Right ventricle myocardium superior (tissue), 1 donor: Measurements from ENCODE around the gene BBX. TPM values are rescaled to one million over a fixed set of nuclear protein-coding genes. Genes with fewer than 3 reads are reported as not detected.
"Not testable (repeated sequence)": the region's sequence is repeated elsewhere in the genome, so short reads cannot be mapped to it uniquely, and the experiment has no call there.

Source experiments
- ATAC-seq: fragments of 200-7000 bp; cut with Tn5 transposase; one replicate; pipeline ENCODE4 v1.9.1; 2020; ENCODE audit warnings: mild to moderate bottlenecking; ENCODE audit not compliant: poor library complexity
- DNase-seq: peaks from one replicate; pipeline ENCODE4 v3.0.0-alpha.2; 2020
- intact Hi-C: fragments of 100-400 bp; cut with DNase I; formaldehyde crosslinking; loops from one replicate; pipeline ENCODE4 v1.11.2; 2022
- total RNA-seq: library from RNA; stranded (reverse); fragmentation: NEBNext Ultra II Directional; extraction: Animal tissue kit (Norgen Biotek cat#: 25700); gene quantifications from one replicate; pipeline ENCODE4 v1.2.1, GENCODE V29; 2021
- donor health status: DM: no; HTN: yes; CAD: no; lungs with severe emphysema.

The BBX gene
- total RNA-seq, 1 donor from 2014 or later: 31.7 TPM

DNA sequence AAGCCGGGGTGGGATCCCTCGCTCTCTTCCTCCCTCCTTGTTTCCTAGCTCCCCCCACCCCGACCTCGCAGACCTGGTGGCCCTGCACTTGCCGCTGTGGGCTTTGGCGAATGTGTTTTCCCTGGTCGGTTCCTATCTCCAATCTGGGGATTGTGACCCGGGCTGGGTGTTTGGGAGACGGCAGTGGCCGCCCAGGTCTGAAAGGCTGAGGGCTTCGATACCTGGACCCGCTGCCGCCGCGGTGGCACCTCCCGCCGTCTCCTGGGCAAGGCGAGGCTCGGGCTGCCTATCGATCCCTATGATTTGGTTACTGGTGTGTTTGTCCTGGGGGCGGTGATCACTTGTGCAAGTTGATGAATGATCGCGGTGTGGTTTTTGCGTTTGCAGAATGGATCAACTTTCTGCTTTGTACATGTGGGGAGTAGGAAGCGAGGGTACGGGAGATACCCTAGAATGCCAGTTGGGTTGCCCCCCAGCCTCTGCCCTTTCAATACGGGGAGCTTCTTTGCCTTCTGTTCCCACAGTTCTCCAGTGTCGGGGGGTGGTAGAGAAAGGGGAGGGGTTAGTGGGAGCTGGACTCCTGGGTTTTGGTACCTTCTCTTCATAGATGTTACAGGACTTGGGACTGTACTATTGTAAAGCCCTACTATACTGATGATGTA, 3.0 kb downstream of the BBX start:
- DNase-seq (peak; percentile 43), ATAC-seq (no peak)
- intact Hi-C loops: no loop called here

- no peak for DNase-seq
- intact Hi-C loops: loop anchor here (10.0 kb wide), 1 partner anchor 297 kb away; no protein-coding TSS in a partner anchor
- ATAC-seq: no peak
Observed at GRCh38 chr3:107531917-107532469, 9.2 kb downstream of the BBX start.

GRCh38 chr3:107540857-107541256, 18.1 kb downstream of the BBX start:
- intact Hi-C loops: no loop called here
- DNase-seq: no peak
- ATAC-seq: no peak

DNA sequence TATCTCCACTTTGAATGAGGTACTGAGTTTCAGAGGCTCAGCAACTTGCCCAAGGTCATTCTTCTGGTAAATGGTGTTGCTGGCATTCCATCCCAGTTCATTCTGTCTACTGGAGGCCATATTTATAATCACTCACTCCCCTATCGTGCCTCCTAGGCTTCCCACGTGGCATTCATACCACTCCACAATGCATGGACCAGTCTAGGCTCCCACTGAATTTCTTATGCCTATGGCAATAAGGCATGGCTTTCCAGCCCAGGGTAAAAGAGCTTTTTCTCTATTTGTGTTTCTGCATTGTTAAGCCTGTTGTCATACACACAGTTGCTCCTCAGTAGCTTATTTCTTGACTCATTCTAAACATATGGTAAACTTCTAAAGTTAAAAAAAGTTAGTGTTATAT, 19.9 kb downstream of the BBX start:
- DNase-seq (no peak), ATAC-seq (no peak)
- intact Hi-C loops: no loop called here

DNA sequence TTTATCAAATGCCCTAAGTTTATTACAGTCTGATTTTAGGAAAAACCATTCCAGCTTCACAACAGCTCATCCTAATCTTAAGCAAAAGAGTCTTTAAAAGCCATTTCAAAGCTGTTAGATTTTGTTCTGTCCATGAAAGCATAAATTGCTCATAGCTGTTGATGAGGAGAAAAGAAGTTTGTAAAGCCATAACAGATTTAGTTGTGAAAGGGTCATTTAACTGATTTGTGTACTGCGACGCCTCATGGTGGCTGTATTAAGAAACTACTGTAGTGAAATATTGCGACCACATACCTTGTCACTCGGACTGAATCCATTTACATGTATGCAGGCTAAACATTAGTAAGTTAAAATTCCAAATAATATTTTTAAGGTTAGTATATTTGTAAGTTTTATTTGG, 20.9 kb downstream of the BBX start:
- no peak for ATAC-seq
- no peak for DNase-seq
- intact Hi-C loops: no loop called here

DNA sequence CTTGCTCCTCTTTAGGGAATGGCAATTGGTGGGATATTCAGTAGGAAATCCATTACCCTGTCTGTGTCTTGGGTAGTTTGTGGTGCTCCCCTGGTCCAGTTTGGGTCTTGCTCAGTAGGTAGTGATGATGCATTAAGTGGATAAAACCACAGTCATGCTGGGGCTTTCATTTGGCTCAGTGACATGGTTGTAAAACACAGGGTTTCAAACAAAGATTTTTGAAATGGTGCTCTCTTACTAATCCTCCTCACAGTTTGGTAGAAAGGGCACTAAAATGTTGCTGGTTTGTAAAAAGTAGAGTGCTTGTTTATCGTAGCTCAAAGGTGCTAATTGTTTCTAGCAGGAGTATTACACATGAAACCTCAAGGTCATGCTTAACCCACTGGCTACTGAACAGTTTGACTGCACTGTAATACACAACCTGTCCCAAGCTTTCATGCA, 22.9 kb downstream of the BBX start:
- DNase-seq (no peak), ATAC-seq (peak; percentile 45)
- intact Hi-C loops: no loop called here

- intact Hi-C loops: no loop called here
- ATAC-seq (no peak), DNase-seq (no peak)
Observed at GRCh38 chr3:107548601-107549000, 25.8 kb downstream of the BBX start.

GRCh38 chr3:107555359-107555758, 32.6 kb downstream of the BBX start:
- ATAC-seq (no peak), DNase-seq (no peak)
- intact Hi-C loops: no loop called here

- DNase-seq (no peak), ATAC-seq (no peak)
- intact Hi-C loops: no loop called here
Observed at GRCh38 chr3:107557743-107558142, 35.0 kb downstream of the BBX start.

- intact Hi-C loops: no loop called here
- ATAC-seq (no peak), DNase-seq (no peak)
Observed at GRCh38 chr3:107560166-107560565, 37.4 kb downstream of the BBX start.

DNA sequence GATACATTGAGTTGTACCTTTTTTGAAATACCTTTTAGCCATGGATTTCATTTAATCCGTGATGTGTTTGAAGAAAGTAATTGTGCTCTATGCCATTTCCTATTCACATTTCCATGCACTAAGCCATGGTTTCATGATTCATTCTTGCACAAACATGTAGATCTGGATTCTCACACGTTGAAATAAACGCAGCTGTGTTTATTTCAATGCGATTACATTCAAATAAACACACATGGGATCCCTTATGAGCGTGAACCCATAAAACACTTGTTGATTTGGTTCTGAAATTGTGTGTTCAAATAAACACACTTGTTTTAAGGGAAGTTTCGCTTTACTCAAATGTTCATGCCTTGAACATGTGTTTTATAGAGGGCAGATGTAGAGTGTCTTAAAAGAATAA, 39.2 kb downstream of the BBX start:
- DNase-seq (no peak), ATAC-seq (no peak)
- intact Hi-C loops: no loop called here

DNA sequence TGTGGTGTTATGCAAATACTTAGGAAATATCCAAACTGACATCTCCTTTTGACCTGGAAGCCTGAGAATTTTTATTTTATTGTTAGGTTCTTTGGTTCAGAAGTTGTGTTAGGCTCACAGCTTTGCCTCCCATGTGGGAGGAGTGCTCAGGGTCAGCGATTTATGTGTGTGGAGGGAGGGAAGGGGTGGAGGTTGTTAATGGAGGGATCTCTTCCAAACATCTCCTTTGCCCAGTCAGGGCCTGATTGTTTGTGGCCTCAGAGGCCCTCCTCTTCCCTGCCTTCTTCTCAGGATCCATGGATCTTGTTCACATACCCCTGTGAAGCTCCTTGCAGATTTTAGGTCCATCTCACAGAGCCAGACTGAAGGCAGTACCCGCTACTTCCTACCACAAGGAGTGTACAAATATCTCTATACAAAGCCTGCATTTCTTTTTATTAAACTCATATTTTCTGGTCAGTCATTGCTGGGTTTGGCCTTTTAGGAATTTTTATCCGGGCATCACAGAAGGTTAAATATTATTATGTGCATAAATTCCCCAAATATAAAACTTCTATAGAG, 40.3 kb downstream of the BBX start:
- no peak for DNase-seq
- intact Hi-C loops: no loop called here

DNA sequence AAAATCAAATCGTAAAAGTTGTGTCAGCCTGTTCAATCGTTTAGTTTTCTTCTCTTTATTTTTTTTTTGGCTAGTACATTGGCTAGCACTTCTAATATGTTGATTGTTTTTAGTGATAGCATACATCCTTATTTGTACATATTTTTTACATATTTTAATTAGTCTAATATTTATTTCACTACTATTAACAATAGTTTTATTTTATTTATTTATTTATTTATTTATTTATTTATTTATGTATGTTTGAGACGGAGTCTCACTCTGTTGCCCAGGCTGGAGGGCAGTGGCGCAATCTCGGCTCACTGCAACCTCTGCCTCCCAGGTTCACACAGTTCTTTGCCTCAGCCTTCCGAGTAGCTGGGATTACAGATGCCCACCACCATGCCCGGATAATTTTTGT, 42.5 kb downstream of the BBX start:
- DNase-seq, ATAC-seq, intact Hi-C loops: not testable (repeated sequence)

More for the DNA sequence above, 40.3 kb downstream of the BBX start:
- ATAC-seq: no peak

DNA sequence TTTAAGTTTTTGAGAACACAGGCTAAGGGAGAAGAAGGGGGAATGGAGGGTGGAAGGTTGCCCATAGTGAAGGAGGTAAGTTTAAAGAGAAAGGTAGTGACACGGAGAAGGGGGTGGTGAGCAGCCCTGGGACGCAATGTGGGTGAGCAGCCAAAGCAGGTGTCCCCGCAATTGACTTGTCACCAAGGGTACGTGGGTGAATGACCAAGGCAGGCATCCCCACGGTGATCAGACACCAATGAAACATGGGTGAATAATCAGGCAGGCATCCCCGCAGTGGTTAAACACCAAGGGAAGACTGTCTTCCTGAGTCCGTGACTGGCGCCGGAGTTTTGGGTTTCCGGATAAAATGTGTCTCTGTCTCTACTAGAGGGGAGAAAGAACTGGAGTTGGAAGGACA, 48.3 kb downstream of the BBX start:
- not testable (repeated sequence) for DNase-seq
- intact Hi-C loops: loop anchor here (10.0 kb wide), 2 partner anchors 84 to 174 kb away; no protein-coding TSS in a partner anchor

GRCh38 chr3:107571492-107571891, 48.7 kb downstream of the BBX start:
- intact Hi-C loops: loop anchor here (10.0 kb wide), 2 partner anchors 83 to 173 kb away; no protein-coding TSS in a partner anchor
- not testable (repeated sequence) for DNase-seq

More for the DNA sequence above, 48.3 kb downstream of the BBX start:
- not testable (repeated sequence) for ATAC-seq

GRCh38 chr3:107574650-107575049, 51.9 kb downstream of the BBX start:
- peak; percentile 69 for ATAC-seq
- no peak for DNase-seq
- intact Hi-C loops: loop anchor here (10.0 kb wide), 2 partner anchors 80 to 170 kb away; no protein-coding TSS in a partner anchor

More at GRCh38 chr3:107571492-107571891, 48.7 kb downstream of the BBX start:
- not testable (repeated sequence) for ATAC-seq

- intact Hi-C loops: loop anchor here (10.0 kb wide), 2 partner anchors 77 to 167 kb away; no protein-coding TSS in a partner anchor
- ATAC-seq (no peak), DNase-seq (no peak)
Observed at GRCh38 chr3:107578091-107578490, 55.3 kb downstream of the BBX start.

DNA sequence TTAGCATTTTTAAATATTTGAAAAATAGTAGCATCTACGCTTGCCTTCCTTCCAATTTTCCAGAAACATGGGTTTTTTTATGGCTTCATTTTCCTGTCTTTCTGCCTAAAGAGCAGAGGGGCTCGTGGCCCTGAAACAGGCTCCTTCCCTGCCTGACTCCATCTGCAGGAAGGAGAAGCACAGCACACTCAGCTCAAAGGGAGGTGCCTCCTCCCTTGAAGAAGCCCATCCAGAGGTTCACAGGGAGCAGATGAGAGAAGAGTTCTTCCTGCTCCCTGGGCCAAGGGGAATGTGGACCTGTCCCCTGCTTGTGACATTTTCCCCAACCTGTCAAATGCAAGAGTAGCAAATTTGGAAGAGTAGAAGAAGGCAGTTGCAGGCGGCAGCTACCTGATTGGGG, 55.8 kb downstream of the BBX start:
- intact Hi-C loops: loop anchor here (10.0 kb wide), 2 partner anchors 76 to 166 kb away; no protein-coding TSS in a partner anchor
- DNase-seq (no peak), ATAC-seq (no peak)

GRCh38 chr3:107579371-107579770, 56.6 kb downstream of the BBX start:
- ATAC-seq (no peak), DNase-seq (no peak)
- intact Hi-C loops: loop anchor here (10.0 kb wide), 2 partner anchors 75 to 165 kb away; no protein-coding TSS in a partner anchor

DNA sequence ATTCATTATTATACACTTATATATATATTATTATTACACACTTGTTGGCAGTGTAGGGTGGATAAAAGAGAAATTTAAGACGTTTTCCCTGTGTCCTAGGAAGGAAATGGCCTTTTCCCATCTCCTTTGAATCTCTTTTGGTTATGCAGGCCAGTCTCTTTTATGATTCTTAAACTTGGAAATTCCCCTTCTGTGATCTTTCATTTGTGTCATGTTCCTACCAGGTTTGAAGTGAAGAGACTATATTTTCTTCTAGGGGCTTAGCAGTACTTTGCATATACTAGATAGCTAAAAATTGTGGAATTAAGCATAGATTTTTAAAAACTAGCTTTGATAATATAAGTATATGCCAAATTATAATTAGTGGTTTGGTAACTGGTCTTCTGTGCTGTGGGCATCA, 58.5 kb downstream of the BBX start:
- intact Hi-C loops: no loop called here
- DNase-seq (no peak), ATAC-seq (no peak)
